GM18907 (cell line): ENCODE data around the gene TMEM53.
A peak's percentile ranks its signal among the peaks of the same experiment; 100 is the strongest.

Experiments
- ATAC-seq: cut with Tn5 transposase; IDR thresholded peaks from one replicate; pipeline ENCODE4 v1.9.1; 2021; ENCODE audit warnings: mild to moderate bottlenecking, moderate library complexity; ENCODE audit not compliant: unreplicated experiment

The TMEM53 gene

DNA sequence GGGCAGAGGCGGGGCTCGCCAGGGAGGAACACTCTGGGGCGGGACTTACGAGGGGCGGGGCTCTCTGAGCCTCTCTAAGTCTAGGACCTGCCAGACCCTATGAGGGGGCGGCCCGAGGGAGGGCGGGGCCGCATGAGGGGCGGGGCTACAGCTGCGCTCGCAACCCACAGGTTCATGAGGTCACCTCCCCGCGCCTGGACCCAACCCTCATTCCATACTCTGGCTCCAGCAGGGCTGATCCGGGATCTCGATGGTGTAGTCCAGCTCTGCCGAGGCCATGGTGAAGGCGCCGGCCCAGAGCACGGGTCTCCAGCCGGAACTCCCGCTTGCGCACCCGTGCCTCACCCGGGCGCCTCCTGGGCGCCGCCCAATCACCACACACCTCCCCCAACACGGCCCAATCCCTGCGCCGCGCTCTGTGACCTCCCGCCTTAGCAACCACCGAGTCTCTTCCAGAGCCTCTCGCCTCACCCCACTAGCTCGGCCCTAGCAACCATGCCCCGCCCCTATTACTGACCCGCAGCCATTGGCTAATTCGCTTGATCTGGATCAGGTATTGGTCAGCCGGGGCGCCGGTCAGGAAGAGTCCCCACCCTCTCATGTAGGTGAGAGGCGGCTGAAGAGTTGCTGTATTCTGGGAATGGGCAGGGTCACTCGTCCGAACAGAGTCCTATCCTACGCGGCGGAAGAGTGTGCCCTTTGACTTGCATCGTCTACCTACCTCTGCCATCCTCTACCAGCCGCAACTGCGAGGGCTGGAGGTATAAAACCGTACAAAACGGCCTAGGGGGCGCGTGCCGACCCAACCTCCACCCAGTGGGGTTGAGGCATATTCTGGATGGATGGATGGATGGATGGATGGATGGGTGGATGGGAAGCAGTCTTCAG, at the start of gene TMEM53, which contains the start of gene ARMH1:
Gene TMEM53 (minus strand): TSS at position 369 of the 888 bp plus-strand sequence. CDS start 90 bp downstream, at position 279.
Gene ARMH1 (plus strand): TSS at position 602 of the 888 bp plus-strand sequence. CDS start 14,984 bp downstream, outside the sequence.
- peak; percentile 91 for ATAC-seq

DNA sequence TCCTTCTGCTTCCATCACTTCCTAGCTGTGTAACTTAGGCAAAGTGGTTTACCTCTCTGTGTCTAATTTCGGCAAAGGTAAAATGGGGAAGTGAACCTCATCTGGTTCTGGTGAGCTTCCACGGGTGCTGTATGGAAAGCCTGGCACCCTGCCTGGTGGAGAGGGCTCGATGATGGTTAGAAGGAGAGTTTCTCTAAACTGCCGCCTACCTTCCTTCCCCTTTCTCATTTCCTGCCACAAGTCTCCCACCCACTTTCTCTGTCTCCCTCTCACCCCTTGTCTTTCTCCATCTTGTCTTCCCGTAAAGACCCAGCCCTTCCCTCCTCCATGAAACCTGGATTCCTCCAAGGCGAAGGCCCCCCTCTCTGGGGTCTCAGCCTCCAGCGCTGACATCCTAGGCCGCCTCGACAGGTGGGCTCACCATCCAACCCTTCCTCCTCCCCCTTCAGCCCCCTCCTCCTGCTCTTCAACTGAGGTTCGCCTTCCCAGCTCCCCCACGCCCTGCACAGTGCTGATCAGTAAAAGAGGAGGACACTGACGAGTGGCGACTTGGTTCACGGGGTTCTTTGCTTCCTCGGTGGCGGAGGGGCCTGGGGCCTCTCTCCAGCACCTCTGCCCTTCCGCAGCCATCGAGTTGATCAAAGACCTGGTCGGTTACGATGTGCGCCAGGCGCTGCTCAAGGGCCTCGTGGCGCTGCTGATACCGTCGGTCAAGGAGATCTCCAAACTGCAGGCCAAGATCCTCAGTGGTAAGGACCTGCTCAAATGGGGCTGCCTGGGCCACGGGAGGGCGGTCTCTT, 49.4 kb upstream of the TMEM53 start:
- no peak for ATAC-seq

- no peak for ATAC-seq
Observed at GRCh38 chr1:44723064-44723463, 48.8 kb upstream of the TMEM53 start.

DNA sequence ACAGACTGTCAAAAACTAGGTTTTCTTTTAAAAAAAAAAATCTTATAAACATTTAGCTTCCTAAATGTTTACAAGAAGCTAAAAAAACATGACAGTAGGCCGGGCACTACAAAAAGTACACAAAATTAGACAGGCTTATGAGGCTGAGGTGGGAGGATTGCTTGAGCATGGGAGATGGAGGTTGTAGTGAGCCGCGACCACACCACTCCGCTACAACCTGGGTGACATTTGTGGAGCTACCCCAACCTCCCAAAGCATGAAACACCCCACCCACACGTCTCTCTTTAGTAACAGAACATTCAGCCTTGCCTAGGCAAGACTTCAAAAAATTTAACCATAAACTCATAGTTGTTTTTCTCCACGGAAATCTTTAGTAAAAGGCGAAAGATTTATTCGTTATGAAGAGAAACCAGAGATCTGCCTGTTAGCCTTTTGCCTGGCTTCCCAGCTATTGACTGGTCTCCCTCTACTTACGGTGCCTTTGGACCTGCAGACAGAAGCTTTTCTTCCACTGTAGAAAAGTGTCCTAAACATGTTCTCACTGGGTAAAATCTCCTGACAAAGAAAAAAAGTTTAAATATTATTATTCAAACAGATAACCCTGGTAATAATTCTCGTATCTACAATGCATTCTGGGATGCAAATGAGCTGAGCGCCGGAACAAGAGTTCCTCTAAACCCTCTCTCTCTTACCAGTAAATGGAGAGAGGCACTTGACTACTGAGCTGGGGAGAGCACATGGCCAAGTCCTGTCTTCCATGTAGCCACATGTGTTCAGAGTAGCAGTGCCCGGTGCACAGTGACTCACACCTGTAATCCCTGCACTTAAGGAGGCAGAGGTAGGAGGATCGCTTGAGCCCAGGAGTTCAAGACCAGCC, 47.4 kb upstream of the TMEM53 start:
- peak; percentile 75 for ATAC-seq

DNA sequence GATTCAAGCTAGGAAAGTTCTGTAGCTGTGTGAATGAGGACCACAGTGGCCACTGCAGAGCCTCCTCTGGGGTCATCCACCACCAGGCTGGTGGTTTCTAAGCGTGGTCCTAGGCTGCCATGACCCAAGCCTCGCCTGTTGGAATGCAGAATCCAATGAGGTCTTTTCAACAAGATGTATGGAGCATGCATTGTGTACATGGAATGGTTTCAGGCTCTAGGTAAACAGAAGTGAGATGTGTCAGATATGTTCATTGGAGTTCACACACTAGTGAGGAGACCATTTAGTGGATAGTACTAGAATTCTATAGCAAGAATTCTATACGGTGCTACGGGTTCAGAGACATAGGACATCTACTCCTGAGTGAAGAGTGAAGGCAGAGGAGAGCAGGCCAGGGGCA, 46.0 kb upstream of the TMEM53 start:
- no peak for ATAC-seq

GRCh38 chr1:44719318-44719717, 45.0 kb upstream of the TMEM53 start:
- ATAC-seq: no peak

- ATAC-seq: no peak
Observed at GRCh38 chr1:44718091-44718490, 43.8 kb upstream of the TMEM53 start.

DNA sequence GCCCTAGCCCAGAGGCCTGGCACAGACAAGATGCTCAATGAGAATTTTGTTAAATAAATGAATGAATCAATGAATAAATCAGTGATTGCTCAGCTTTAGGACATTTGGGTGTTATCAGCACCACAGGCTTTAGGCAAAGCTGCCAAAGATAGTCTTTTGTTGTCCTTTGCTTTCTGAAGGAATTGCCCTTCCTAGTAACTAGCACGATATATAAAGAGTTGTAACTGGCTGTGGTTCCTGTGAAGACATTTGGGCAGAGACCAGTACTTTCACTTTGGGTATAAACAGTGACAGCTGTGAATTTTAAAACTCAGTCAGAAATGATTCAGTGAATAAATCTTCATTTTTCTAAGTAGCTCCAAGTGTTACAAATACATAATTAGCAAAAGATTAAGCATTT, 43.4 kb upstream of the TMEM53 start:
- ATAC-seq: no peak

DNA sequence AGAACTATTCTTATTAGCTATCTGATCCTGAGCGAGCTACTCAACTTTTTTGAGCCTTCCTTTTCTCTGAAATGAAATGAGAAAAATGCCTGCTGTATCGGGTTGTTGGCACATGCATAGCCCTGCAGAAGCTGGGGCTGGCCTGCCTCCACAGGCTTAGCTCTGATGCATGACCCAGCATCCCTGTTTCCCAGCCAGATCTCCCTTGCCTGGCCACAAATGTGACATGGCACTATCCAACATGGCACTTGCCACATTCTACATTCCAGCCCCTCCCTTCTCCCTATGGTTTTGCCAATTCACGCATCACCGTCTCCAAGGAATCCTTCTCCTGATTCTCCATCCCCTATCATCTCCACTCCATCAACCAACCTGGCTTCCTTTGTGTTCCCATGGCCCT, 42.9 kb upstream of the TMEM53 start:
- no peak for ATAC-seq

DNA sequence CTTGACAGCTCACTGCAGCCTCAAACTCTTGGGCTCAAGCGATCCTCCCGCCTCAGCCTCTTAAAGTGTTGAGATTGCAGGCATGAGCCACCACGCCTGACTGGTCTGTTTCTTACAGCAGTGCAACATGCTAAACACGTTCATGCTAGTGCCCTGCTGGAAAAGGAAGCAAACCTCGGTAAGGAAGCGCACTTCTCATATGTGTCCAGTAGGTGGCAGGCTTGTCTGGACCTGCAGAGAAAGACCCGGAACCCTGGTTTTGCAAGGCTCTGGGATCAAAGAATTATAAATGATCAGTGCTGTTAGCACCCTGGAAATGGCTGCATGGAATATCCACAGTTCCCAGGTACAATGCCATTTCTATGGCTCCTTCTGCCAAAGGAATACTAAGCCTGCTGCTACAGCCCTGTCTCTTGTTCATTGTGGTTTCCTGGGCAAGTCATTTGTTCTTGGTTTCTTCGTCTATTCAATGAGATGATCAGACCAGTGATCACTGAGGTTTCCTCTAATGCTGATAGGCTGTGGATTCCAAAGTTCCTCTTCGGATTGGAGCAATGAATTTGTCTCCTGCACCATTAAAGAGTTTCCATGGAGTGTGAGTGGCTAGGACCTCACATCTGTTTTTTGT, 40.8 kb upstream of the TMEM53 start:
- peak; percentile 51 for ATAC-seq

DNA sequence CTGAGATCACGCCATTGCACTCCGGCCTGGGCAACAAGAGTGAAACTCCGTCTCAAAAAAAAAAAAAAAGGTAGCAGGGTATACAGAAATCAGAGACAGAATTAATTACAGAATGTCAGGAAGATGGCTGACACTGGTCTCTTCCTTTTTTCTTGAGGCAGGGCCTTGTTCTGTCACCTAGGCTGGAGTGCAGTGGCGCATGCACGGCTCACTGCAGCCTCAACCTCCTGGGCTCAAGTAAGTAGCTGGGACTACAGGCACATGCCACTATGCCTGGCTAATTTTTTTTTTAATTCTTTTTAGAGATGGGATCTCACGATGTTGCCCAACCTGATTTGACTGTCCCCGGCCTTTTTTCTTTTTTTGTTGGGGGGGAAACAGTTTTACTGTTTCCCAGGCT, 40.3 kb upstream of the TMEM53 start:
- ATAC-seq: no peak

GRCh38 chr1:44713321-44713781, 39.1 kb upstream of the TMEM53 start:
- no peak for ATAC-seq

GRCh38 chr1:44707959-44708831, 33.9 kb upstream of the TMEM53 start:
- ATAC-seq: no peak

DNA sequence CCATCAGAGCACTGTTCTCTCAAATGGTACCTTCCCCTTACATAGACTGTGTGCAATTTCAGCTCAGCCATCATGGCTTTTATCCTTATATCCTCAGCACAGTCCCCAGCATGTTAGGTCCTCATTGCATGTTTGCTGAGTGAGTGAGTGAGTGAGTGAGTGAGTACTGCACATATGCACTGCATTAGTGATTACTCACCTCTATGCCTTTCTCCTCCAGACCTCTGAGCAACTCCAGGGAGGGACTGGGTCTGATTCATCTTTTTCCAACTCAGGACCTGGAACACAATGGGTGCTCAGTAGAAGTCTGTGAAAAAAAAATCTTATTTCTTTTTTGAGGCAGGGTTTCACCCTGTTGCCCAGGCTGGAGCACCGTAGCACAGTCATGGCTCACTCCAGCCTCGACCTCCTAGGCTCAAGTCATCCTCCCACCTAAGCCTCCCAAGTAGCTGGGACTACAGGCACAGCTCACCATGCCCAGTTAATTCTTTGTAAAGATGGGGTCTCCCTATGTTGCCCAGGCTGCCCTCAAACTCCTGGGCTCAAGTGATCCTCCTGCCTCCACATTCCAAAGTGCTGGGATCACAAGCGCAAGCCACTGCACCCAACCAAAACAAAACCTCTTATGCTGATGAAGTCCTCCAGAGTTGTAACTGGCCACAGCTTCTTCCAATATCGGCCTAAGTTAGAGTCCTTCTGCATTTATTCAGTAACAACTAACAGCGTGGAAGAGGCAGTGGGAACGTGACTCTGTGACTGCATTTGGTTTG, 33.0 kb upstream of the TMEM53 start:
- ATAC-seq: no peak

DNA sequence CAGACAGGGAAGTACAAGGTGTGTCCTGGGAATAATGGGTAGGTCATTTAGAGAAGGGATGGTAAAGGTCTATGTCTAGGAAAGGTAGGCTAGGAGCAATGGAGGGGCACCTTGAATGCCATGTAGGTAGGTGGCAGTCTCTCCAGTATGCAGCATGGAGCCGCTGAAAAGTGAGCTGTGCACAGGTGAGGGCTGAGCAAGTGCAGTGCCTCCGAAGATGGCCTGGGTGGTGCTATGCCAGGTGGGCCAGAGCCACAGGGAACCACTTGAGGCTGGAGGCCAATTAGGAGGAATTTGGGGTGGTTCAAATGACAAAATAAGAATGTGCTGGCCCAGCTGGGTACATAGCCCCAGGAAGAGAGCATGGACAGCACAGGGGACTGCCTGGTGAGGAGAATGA, 31.7 kb upstream of the TMEM53 start:
- ATAC-seq: no peak

- ATAC-seq: no peak
Observed at GRCh38 chr1:44705470-44705869, 31.2 kb upstream of the TMEM53 start.

- ATAC-seq: no peak
Observed at GRCh38 chr1:44701141-44701573, 26.9 kb upstream of the TMEM53 start.

GRCh38 chr1:44700573-44700972, 26.3 kb upstream of the TMEM53 start:
- no peak for ATAC-seq
